Measurements from ENCODE around the gene BICDL2. TPM values are rescaled to one million over a fixed set of nuclear protein-coding genes. Genes with fewer than 3 reads are reported as not detected.
"Not testable (repeated sequence)": the region's sequence is repeated elsewhere in the genome, so short reads cannot be mapped to it uniquely, and the experiment has no call there.

Gene BICDL2
- total RNA-seq, 1 experiment from 2014 or later = not detected

DNA sequence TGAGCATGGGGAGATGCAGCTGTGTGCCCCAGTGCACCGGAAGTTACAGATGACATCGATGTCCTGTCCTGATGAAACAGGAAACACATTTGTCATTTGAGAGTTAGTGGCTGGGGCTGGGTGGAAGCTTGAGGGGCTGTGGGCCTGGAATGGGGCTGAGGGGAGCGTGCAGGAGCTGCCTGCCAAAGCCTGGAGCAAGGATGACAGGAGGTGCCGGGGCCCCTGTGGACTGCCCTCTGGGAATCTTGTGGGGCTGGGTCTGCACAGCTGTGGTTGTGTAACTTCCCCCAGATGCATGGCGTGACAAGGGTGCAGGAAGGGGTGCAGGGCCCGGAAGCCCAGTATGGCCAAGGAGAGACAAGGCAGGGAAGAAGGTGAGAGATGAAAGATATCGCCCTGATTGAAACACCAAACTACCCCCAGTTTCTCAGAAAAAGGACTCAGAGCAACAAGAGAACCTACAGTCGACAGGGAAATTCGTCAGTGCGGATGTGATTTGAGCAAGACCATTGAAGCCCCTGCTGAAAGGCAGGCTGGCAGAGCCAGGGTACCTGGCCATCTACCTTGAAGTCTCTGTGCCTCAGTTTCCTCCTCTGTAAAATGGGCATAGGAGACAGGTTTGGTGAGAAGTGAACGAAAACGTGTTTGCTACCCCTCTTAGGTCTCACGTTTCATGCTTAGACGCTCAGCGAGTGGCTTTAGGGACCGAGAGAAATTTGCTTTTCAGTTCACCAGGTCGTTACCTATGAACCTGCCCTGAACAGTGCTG is 18.4 kb upstream of the BICDL2 start:
- Histone ChIP-seq H2AFZ (ENCODE audit: low read length) (no peak overlapping the region), H3K9ac (ENCODE audit: low read length) (no peak overlapping the region; the same call in 1 of the 2 replicates), H3K36me3 (ENCODE audit: insufficient read depth, low read length) (no peaks in the 10 kb centered on the region), H3K9me2 (replicated peaks; ENCODE audit: insufficient read depth, low read length) (no peaks in the 10 kb centered on the region), H3K79me2 (ENCODE audit: low read length) (no peaks in the 10 kb centered on the region), H4K20me1 (ENCODE audit: insufficient read depth, low read depth, low read length) (0 out of 2 replicates have a peak, but pooled peaks cover 11% of the 10 kb centered on the region), H3K4me2 (ENCODE audit: low read depth, low read length, poor library complexity, severe bottlenecking) (no peak overlapping the region), H3K9me3 (ENCODE audit: low read length) (no peaks in the 10 kb centered on the region), H3K4me3 (ENCODE audit: low read length) (no peak overlapping the region), H3K4me1 (ENCODE audit: low read length) (peaks cover 27% of the 10 kb centered on the region), H3K27me3 (ENCODE audit: low read length) (no peaks in the 10 kb centered on the region), H3K27ac (ENCODE audit: low read length) (no peak overlapping the region)
- no peak for DNase-seq

DNA sequence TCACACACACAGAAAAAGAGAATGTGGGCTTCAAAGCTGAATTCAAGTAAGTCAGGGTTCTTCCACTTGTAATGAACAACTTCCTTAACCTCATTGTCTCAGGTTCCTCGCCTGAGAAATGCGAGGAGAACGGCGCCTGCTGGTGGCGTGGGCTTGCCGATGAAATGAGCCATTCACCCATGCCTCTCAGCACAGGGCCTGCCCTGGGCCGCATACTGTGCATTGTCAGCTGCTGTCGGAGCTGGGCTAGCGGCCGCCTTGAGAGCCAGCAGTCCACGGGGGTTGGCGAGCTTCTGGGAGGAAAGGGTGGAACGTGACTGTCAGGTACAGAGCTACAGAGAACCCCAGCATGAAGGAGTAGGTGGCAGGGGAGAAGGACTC is 16.6 kb upstream of the BICDL2 start:
- H3K27ac ChIP-seq (ENCODE audit: low read length); H3K27me3 ChIP-seq (ENCODE audit: low read length); H3K4me3 ChIP-seq (ENCODE audit: low read length); H3K36me3 ChIP-seq (ENCODE audit: insufficient read depth, low read length); H3K79me2 ChIP-seq (ENCODE audit: low read length); H3K9me3 ChIP-seq (ENCODE audit: low read length); H3K9me2 ChIP-seq (replicated peaks; ENCODE audit: insufficient read depth, low read length); H3K9ac ChIP-seq (ENCODE audit: low read length); H2AFZ ChIP-seq (ENCODE audit: low read length); DNase-seq; H3K4me2 ChIP-seq (ENCODE audit: low read depth, low read length, poor library complexity, severe bottlenecking); H4K20me1 ChIP-seq (ENCODE audit: insufficient read depth, low read depth, low read length): not testable (repeated sequence)
- H3K4me1 ChIP-seq (ENCODE audit: low read length) = peaks cover 19% of the 10 kb centered on the region

DNA sequence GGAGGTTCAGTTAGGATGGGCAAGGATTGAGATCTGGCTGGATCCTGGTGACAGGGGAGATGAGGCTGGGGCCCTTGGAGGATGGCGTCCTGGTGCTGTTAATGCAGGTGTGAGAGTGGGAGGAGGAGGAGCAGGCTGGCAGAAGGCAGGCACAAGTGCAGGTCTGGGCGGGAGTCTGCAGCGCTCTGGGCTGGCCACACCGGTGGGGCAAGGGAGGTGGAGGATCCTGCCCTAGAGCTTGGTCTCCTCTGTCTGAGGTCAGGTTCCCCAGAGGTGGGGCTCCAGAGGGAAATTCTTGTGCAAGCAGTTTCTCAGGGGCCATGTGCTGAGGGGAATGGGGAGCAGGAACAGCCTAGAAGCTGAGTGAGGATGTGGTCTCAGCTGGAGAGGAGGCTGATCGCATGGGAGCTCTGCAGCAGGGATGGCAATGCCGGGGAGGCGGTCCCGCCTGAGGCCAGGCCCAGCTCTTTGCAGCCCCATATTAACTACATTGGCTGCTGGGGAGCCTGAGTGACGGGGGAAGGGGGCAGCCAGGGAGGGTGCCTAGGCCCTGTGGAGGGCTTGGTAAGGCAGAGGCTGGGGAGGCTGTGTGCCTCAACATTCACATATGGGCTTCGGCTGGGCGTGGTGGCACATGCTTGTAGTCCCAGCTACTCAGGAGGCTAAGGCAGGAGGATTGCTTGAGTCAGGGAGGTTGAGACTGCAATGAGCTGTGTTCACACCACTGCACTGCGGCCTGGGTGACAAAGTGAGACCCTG is 16.0 kb upstream of the BICDL2 start:
- not testable (repeated sequence) for H3K27me3 ChIP-seq (ENCODE audit: low read length); H4K20me1 ChIP-seq (ENCODE audit: insufficient read depth, low read depth, low read length); H3K9ac ChIP-seq (ENCODE audit: low read length); H3K9me3 ChIP-seq (ENCODE audit: low read length); H3K27ac ChIP-seq (ENCODE audit: low read length); H3K36me3 ChIP-seq (ENCODE audit: insufficient read depth, low read length); H3K9me2 ChIP-seq (replicated peaks; ENCODE audit: insufficient read depth, low read length); H3K4me2 ChIP-seq (ENCODE audit: low read depth, low read length, poor library complexity, severe bottlenecking); H2AFZ ChIP-seq (ENCODE audit: low read length); H3K79me2 ChIP-seq (ENCODE audit: low read length); H3K4me3 ChIP-seq (ENCODE audit: low read length); DNase-seq
- peaks cover 16% of the 10 kb centered on the region for H3K4me1 ChIP-seq (ENCODE audit: low read length)

DNA sequence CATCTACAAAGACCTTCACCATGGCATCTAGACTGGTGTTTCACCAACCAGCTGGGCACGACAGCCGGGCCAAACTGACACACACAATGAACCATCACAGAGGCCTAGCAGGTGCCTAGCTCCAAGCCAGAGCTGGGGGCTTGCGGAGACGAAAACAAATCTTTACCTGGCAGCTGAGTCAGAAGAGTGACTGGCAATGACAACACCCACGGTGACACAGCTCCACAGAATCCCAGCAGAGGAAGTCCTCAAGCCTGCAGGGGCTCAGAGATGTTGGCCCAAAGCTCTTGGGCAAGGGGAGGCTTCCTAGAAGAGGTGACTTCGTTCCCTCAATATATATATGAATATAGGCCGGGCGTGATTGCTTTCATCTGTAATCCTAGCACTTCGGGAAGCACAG is 14.8 kb upstream of the BICDL2 start:
- no peak for DNase-seq
- H3K4me3 ChIP-seq (ENCODE audit: low read length) = no peak overlapping the region
- no peaks in the 10 kb centered on the region for H3K9me2 ChIP-seq (replicated peaks; ENCODE audit: insufficient read depth, low read length)

DNA sequence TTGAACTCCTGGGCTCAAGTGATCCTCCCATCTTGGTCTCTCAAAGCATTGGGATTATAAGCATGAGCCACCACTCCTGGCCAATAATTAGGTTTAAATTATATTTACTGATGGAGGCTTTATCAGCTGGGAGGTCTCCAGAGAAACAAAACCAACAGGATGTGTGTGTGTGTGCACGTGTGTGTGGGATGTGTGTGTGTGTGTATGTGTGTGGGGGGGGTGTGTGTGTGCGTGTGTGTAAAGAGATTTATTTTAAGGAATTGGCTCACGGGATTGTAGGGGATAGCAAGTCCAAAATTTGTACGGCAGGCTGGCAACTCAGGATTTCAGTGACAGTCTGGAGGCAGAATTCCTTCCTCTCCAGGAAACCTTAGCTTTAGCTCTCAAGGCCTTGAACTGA is 14.3 kb upstream of the BICDL2 start:
- H3K27ac ChIP-seq (ENCODE audit: low read length) = no peak overlapping the region
- H4K20me1 ChIP-seq (ENCODE audit: insufficient read depth, low read depth, low read length) = no peaks in the 10 kb centered on the region
- H3K9ac ChIP-seq (ENCODE audit: low read length) = no peak overlapping the region
- H3K27me3 ChIP-seq (ENCODE audit: low read length) = no peaks in the 10 kb centered on the region
- H3K9me2 ChIP-seq (replicated peaks; ENCODE audit: insufficient read depth, low read length) = no peaks in the 10 kb centered on the region
- H3K79me2 ChIP-seq (ENCODE audit: low read length) = no peaks in the 10 kb centered on the region
- peaks cover 19% of the 10 kb centered on the region for H3K4me1 ChIP-seq (ENCODE audit: low read length)
- no peak overlapping the region for H2AFZ ChIP-seq (ENCODE audit: low read length)
- no peak overlapping the region for H3K4me2 ChIP-seq (ENCODE audit: low read depth, low read length, poor library complexity, severe bottlenecking)
- no peaks in the 10 kb centered on the region for H3K9me3 ChIP-seq (ENCODE audit: low read length)
- DNase-seq = no peak
- H3K36me3 ChIP-seq (ENCODE audit: insufficient read depth, low read length) = no peaks in the 10 kb centered on the region
- H3K4me3 ChIP-seq (ENCODE audit: low read length) = no peak overlapping the region

More for the DNA sequence above, 14.8 kb upstream of the BICDL2 start:
- Histone ChIP-seq H4K20me1 (ENCODE audit: insufficient read depth, low read depth, low read length) (no peaks in the 10 kb centered on the region), H3K4me2 (ENCODE audit: low read depth, low read length, poor library complexity, severe bottlenecking) (no peak overlapping the region), H3K27me3 (ENCODE audit: low read length) (no peaks in the 10 kb centered on the region), H3K9ac (ENCODE audit: low read length) (no peak overlapping the region), H3K79me2 (ENCODE audit: low read length) (no peaks in the 10 kb centered on the region), H3K27ac (ENCODE audit: low read length) (no peak overlapping the region), H2AFZ (ENCODE audit: low read length) (no peak overlapping the region), H3K36me3 (ENCODE audit: insufficient read depth, low read length) (no peaks in the 10 kb centered on the region), H3K4me1 (ENCODE audit: low read length) (peaks cover 16% of the 10 kb centered on the region), H3K9me3 (ENCODE audit: low read length) (no peaks in the 10 kb centered on the region)

DNA sequence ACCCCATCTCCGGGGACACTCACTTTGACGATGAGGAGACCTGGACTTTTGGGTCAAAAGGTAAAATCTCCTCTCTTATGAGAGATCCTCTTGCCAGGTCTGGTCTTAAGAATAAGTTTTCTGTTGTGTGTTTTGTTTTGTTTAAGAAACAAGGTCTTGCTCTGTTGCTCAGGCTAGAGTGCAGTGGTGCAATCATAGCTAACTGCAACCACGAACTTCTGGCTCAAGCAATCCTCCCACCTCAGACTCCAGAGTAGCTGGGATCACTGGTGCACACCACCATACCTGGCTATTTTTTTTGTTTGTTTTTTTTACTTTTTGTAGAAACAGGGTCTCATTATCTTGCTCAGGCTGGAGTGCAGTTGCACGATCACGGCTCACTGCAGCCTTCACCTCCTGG is 13.7 kb upstream of the BICDL2 start:
- H3K9ac ChIP-seq (ENCODE audit: low read length) = no peak overlapping the region
- H4K20me1 ChIP-seq (ENCODE audit: insufficient read depth, low read depth, low read length) = no peaks in the 10 kb centered on the region
- H3K27me3 ChIP-seq (ENCODE audit: low read length) = no peaks in the 10 kb centered on the region
- H3K36me3 ChIP-seq (ENCODE audit: insufficient read depth, low read length) = no peaks in the 10 kb centered on the region
- H3K9me2 ChIP-seq (replicated peaks; ENCODE audit: insufficient read depth, low read length) = no peaks in the 10 kb centered on the region
- H3K27ac ChIP-seq (ENCODE audit: low read length) = no peak overlapping the region
- H3K4me2 ChIP-seq (ENCODE audit: low read depth, low read length, poor library complexity, severe bottlenecking) = no peak overlapping the region
- H3K79me2 ChIP-seq (ENCODE audit: low read length) = no peaks in the 10 kb centered on the region
- no peaks in the 10 kb centered on the region for H3K9me3 ChIP-seq (ENCODE audit: low read length)
- H3K4me1 ChIP-seq (ENCODE audit: low read length) = peaks cover 23% of the 10 kb centered on the region
- no peak overlapping the region for H2AFZ ChIP-seq (ENCODE audit: low read length)
- H3K4me3 ChIP-seq (ENCODE audit: low read length) = no peak overlapping the region
- DNase-seq = no peak

DNA sequence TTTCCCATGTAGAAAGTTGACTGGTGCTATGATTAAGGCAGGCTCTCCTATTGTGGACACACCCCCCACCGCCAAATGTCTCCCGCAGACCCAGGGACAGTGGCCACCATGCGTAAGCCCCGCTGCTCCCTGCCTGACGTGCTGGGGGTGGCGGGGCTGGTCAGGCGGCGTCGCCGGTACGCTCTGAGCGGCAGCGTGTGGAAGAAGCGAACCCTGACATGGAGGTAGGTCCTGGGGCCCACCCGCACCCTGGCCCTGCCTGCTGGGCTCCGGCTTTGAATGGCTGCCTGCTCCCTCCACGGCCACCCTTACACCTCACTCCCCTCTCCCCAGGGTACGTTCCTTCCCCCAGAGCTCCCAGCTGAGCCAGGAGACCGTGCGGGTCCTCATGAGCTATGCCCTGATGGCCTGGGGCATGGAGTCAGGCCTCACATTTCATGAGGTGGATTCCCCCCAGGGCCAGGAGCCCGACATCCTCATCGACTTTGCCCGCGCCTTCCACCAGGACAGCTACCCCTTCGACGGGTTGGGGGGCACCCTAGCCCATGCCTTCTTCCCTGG is 13.3 kb upstream of the BICDL2 start:
- Histone ChIP-seq H3K9ac (ENCODE audit: low read length) (no peak overlapping the region), H2AFZ (ENCODE audit: low read length) (no peak overlapping the region), H3K4me3 (ENCODE audit: low read length) (no peak overlapping the region), H3K4me2 (ENCODE audit: low read depth, low read length, poor library complexity, severe bottlenecking) (no peak overlapping the region), H3K79me2 (ENCODE audit: low read length) (no peaks in the 10 kb centered on the region), H3K9me2 (replicated peaks; ENCODE audit: insufficient read depth, low read length) (no peaks in the 10 kb centered on the region), H3K4me1 (ENCODE audit: low read length) (peaks cover 19% of the 10 kb centered on the region), H4K20me1 (ENCODE audit: insufficient read depth, low read depth, low read length) (no peaks in the 10 kb centered on the region), H3K27ac (ENCODE audit: low read length) (no peak overlapping the region), H3K27me3 (ENCODE audit: low read length) (no peaks in the 10 kb centered on the region), H3K36me3 (ENCODE audit: insufficient read depth, low read length) (no peaks in the 10 kb centered on the region), H3K9me3 (ENCODE audit: low read length) (no peaks in the 10 kb centered on the region)
- no peak for DNase-seq

DNA sequence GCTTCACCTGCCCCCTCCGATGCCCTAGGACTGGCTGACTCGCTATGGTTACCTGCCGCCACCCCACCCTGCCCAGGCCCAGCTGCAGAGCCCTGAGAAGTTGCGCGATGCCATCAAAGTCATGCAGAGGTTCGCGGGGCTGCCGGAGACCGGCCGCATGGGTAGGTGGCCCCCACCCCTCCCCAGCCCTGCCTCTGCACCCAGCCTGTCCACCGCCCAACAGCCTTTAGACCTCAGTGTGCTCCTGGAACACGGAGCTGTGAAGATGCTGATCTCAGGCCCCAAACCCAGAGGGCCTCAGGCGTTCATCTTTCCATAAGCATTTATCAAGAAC is 10.6 kb upstream of the BICDL2 start:
- Histone ChIP-seq H3K9ac (ENCODE audit: low read length) (no peak overlapping the region), H3K27ac (ENCODE audit: low read length) (no peak overlapping the region), H3K4me2 (ENCODE audit: low read depth, low read length, poor library complexity, severe bottlenecking) (no peak overlapping the region), H3K9me3 (ENCODE audit: low read length) (no peaks in the 10 kb centered on the region), H3K79me2 (ENCODE audit: low read length) (no peaks in the 10 kb centered on the region), H3K9me2 (replicated peaks; ENCODE audit: insufficient read depth, low read length) (no peaks in the 10 kb centered on the region), H3K36me3 (ENCODE audit: insufficient read depth, low read length) (no peaks in the 10 kb centered on the region), H3K4me3 (ENCODE audit: low read length) (no peak overlapping the region), H3K27me3 (ENCODE audit: low read length) (no peaks in the 10 kb centered on the region), H3K4me1 (ENCODE audit: low read length) (peaks cover 17% of the 10 kb centered on the region), H2AFZ (ENCODE audit: low read length) (no peak overlapping the region), H4K20me1 (ENCODE audit: insufficient read depth, low read depth, low read length) (no peaks in the 10 kb centered on the region)
- no peak for DNase-seq

Data from Karpas-422 (cell line).